Activated CD8-positive, alpha-beta memory T cell treated with anti-CD3 and anti-CD28 coated beads for 4 hours (primary cell): Measurements from ENCODE around the gene MACC1.

Experiments used
- DNase-seq, 2 donors: peaks; one replicate each; pipeline ENCODE4 v3.0.0-alpha.2; 2020; ENCODE audit warnings: low read depth in 2 of 2

Gene MACC1

DNA sequence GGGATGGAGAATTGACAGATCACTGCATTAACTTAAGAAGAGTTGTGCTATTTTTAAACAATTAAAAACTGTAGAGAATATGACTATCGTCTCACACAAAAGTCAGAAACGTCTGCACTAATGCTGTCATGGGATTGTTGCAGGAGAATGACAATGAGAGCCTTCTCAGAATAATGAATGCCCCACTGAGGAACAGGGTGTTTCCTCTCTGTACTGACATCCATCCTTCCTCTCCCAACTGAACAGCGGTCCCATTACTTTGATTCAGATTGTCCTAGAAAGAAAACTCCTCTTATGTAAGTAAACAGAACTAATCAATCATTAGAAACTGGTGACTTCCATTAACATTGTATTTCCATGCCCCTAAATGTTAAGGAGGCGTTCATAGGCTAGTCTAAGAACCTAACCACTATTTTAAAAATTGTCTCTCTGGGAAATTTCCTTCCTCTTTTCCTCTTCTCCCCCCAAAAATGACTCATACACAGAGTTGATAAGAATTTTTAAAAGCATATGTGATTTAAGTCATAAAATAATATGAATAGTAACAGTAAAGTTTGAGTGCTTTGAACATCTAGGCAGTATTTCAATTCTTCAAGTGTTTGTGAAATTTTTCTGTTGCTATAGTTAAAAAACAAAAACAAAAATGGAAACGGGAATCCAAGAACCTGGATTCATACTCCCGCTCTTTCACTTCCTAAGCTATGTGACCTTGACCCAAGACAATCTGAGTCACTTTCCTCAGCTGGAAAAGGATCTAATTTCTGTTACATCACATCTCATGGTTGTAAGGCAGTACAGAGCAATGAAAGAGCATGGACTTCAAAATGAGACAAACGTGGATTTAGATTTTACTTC lies 12.7 kb upstream of the MACC1 start:
- no peak for DNase-seq

DNA sequence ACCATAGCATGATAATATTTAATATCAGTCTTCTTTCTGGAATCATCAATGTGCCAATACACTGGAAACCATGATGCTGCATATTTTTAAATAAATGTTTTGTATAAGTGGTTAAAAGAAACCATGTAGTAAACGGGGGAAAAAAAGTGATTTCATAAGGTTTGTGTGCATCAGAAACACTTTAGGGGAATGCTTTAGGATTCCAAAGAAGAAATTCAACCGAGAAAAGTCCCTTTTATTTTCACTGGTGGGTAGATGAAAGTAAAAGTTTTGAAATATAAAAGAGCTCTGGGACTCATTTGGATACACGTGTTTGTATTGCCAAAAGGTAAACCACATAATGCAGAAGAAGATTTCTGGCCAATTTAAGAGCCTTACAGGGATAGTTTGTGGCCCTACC lies 11.9 kb upstream of the MACC1 start:
- no peak for DNase-seq

DNA sequence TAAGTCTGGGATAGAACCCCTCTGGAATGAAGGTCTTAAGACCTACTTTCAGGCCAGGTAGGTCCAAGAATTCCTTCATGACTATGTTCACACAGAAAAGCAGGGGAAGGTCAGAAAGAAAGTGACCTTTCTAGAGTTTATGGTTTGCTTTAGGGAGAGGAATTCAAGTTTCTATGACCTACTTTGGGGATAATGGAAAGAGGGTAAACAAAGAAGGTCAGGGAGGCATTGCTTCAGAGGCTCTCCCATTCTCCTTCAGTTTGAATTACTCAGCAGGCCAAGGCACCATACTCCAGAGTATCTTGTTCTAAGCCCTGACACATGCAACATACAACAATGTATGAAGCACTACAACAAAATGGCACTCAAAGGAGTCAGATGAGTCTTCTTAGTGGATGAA lies 11.5 kb upstream of the MACC1 start:
- no peak for DNase-seq

DNA sequence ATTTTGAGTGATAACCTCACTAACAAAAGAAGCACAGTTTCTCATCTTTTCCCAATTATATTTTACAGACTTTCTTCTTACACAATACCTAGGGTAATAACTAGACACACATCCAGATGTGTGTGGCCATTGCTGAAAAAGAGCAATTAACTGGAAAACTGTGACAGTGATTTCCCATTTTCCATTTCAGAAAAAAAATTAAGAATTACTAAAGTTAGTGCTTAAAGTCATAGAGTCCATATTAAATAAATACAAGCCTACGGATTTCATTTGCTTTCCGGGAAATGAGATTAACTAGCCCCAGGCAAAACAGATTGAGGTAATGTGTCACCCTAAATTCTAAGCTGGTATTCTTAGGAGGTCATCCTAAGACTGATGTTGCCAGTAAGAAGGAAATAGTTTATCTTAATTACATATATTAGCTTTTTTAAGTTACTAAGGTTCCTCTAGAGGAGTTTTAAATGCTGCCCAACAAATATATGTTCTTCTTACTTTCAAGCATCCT lies 10.2 kb upstream of the MACC1 start:
- DNase-seq: no peak

DNA sequence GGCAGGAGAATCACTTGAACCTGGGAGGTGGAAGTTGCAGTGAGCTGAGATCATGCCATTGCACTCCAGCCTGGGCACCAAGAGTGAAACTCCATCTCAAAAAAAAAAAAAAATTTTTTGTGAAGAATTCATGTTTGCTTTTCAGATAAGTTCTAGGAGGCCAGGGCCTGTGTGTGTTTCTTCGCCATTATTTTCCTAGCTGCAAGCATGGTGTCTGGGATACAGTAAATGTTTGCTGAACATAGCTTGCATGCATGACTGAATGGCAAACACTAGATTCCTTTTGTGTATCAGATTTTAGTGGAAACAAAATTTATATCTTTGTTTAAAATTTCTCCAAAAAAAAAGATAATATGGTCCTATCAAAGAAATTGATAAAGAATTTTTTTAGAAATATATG lies 9.7 kb upstream of the MACC1 start:
- DNase-seq: no peak

DNA sequence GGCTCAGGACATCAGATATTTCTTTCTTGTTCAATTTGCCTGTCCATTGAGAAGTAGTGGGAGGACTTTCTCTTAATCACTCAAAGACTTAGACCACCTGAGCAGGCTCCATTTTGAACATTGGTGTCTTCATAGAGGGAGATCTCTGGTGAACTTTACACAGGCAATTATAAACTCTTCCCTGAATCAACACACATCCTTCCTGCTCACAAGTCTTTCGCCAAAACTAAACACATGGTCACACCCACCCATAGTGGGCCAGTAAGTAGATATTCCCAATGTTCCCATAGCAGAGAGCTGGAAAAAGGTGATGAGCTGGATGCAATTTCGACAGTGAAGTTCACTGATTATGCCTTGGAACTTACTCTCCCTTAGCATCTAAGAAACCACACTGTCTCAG lies 8.2 kb upstream of the MACC1 start:
- DNase-seq: no peak

DNA sequence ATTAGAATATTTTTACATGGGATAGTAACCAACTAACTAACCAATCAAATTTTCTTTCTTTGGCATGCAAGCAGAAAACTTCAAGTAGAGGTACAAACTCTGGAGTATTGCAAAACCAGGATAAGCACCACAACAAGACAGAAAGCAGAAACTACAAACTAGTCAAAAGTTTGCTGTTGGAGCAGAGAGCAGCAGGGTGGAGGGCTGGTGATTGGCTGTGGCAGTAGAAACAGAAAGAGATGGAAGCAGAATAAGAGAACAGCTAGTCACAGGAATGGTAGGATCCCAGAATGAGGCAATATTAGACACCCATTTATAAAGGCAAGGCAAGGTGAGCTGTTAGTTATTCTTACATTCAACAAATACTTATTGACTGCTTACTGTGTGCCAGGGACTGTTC lies 6.8 kb upstream of the MACC1 start:
- no peak for DNase-seq

DNA sequence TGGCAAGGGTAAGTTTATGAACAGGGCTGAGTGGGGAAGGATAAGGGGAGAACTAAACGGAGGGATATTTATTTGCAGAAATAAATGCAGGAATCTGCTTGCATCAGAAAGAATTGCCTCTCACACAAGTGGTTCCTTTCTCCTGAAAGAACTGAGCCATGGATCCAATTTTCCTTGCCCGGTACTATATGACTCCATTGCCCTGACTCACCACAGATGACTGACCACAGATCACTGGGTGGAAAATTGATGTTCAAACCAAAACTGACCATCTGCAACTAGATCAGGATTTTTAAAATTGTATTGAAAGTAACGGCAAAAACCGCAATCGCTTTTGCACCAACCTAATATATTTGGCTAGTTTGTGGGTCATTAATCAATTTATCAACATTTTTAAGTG lies 6.2 kb upstream of the MACC1 start:
- DNase-seq: no peak

DNA sequence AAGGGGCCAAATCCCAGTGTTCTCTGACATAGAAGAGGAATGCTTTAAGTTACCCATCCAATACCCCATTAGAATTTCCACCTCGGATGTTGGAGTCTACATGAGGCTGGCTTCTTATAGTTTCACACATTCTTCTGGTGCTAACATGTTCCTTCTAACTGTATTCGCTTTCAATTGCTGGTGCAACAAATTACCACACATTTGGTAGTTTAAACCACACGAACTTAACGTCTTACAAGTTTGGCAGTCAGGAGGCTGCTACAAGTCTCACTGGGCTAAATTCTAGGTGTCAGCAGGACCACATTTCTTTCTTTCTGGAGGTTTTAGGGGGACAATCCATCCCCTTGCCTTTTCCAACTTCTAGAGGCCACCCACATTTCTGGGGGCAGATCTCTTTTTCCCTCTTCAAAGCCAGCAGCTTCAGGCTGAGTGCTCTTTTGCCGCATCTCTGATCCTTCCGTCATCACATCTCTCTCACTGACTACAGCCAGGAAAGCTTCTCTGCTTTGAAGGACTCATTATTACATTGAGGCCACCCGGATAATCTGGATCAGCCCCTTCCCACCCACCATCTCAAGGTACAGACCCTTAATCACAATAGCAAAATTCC lies 5.1 kb upstream of the MACC1 start:
- no peak for DNase-seq

DNA sequence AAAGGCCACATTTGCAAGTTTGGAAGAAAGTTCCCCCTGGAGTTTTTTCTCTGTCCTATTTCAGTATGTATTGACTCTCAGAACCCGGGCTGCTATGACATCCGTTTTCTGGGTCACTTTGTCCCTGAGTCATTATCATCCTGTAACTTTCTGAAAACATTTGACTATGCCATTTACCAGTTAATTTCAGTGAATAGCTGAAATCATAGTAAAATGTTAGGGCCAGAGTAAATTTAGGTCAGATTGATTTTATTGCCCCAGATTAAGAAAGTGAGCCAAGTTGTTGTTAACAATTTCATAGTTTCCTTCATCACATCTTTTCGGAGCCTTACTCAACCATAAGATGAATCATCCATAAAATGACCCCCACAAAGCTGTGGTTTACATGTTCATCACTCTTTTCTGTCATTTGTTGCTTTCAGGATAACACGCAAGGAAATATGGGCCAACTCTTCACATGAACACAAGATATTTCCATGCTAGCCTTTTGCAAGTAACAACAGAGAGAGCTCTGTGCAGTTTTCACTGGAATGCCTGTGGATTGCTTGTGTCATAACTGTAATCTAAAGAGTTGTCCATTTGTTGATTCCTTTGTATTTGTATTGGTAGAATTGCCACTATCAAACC lies 3.9 kb upstream of the MACC1 start:
- no peak for DNase-seq

DNA sequence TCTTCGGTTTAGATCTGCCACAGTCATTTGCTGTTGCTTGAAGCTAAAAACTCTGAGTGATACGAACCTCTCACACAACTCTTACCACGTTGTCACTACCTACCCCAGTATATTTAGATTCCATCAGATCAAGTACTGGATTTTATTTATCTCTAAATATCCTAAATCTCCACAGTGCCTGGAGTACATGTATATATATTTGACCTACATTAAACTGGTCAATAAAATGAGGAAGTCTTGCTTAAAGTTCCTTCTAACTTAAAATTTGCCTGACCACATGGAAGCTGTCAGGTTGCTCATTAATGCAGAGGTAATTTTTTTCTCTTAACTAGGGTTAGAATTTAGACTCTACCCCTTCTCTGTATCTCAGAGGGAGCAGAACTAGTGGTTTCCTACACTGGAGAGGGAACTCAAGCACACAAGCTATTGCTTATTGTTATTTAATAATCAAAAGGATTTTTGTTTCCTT lies 3.1 kb upstream of the MACC1 start:
- DNase-seq: no peak

DNA sequence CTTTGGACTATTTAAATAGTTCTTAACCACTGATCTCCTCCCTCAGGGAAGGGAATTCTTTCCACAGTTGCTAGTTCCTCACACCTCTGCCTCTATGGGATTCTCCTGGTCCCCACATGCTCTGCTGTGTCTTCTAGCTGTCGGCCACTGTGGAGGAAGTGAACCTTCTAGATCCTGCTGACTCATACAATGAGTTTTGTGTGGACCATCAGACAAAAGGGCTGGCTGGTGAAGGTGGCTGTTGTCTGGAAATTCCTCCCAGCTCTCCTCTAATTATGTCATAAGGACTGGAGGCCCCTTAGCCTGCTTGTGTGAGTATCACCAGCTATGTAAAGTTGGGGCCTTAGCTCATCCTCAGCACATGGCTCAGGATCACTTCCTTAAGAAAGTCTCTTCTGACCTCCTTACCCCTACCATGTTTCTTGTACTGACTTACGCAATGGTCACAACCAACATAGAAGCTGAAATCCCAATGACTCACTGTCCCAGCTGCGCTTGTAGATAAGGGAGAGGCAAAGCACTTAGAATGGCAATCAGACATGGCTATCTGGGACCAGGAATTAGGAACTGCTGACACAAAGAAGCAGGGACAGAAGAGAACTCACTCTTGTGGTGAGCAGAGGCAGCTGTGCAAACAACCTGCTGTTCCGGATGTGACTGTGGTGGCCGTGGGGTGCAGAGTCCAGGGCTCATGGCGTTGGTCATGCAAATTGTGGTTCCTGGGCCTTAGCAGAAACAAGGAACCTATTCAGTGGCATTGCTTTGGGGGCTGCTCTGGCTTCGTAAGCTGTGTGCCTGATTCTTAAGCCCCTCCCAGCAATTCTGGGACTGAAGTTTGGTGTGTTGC lies 2.5 kb upstream of the MACC1 start:
- no peak for DNase-seq

DNA sequence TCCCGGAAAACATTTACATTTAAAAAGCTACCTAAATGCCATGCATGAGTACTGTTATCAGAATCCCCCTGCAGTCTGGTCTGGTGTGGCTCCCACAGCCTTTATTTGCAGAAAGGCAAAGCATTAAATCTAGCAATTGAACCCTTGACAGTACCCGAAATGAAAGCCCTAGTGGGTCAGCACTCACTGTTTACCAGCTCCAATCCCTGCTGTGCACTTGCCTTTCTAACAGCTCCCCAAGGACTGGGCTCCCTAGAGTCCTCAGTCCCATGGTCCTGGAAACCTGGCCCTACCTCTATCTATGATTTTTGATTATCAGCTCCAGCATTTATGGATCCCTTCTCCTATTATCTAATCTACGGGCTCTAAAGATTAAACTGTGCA lies 1.9 kb upstream of the MACC1 start:
- DNase-seq: no peak

DNA sequence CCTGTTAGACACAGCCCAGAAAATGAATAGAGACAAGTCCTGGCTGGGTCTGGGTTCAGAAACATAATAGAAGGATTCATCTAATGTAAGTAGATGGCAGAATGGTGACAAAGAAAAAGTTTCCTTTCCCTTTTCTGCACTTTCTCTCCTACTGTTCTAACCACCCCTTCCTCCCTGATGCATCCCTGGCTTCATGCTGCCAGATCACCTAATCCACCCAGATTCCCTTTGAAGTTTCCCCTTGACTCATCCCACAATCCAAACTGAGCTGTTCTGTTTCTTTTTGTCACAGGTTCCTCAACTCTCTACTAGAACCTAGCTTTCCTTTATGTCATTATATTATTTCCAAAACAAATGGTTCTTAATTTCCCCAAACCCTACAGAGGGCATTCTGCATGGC lies 1.1 kb upstream of the MACC1 start:
- DNase-seq: no peak

DNA sequence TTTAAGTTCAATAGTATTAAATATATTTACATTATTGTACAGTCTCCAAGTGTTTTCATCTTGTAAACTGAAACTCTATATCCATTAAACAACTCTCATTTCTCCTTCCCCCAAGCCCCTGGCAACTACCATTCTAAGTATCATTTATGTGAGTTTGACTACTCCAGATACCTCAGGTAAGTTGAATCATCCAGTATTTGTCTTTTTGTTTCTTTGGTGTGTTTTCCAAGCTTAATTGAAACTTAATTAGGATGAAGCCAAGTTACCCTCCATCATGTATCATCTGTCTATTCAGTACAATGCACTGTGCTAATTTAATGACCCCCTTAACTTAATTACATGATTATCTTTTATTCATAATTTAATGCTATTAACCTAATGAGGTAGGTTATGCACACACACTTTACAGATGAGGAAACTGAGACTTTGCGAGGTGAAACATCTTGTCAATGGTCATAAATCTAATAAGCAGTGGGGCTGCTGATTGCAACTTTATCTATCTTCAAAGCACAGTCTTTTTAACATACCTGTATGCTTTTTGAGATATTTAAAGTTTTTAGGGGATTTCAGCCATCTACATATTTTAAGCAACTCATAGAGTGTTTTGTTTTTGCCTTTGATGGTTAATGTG lies 663 bp downstream of the MACC1 start:
- no peak for DNase-seq

DNA sequence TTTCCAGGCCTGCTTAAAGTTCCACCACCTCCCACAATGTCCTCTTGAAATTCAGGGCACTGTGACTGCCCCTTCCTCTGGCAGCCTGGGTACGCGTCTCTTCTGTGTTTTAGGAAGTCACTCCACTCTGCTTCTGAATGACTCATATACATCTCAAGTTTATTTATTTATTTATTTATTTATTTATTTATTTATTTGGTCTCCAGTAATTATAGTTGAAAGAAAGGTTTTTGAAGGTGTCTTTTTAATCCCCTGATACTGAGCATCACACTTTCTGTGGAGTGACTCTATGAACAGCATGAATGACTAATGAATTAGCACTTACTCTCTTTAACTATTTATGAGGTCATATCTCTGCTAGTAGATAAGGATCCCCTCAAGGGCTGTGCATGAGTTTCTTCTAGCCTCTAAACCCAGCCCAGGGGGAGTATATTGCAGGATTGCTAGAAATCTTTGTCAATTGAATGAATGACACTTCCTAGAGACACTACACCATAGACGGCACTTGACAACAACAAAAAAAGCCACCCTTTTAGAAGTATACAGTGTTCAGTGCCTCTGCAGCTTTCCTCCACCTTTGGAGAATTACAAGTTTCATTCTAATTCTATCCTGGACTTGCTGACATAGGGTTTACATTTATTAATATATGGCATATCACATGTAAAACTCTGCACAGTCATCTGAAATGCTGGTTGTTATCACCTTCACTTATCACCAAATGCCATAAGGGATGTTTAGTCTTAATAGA lies 2.1 kb downstream of the MACC1 start:
- no peak for DNase-seq

DNA sequence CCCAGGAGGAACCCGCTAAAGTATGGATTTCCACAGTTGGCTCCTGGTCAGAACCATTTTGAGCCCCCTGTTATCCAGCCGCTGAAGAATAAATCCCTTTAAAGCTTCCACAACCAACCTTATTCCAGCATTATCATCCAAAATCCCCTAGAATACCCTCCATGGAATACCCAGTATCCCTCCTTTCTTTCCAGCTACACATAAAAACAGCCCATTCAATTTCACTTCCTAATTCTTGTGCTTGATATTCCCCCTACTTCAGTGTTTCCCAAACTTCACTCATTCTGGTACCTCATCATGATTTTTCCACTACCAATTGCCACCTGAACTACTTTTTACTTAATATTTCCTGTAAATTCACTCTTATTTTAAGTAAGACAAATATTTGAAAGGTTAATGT lies 3.1 kb downstream of the MACC1 start:
- DNase-seq: no peak

DNA sequence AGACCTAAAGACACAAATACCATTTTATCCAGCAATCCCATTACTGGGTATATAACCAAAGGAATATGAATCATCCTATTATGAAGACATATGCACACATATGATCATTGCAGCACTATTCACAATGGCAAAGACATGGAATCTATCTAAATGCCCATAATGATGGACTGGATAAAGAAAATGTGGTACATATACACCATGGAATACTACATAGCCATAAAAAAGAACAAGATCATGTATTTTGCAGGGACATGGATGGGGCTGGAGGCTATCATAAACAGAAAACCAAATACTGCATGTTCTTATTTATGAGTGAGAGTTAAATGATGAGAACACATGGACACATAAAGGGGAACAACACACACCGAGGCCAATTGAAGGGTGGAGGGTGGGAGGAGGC lies 3.8 kb downstream of the MACC1 start:
- DNase-seq: no peak

DNA sequence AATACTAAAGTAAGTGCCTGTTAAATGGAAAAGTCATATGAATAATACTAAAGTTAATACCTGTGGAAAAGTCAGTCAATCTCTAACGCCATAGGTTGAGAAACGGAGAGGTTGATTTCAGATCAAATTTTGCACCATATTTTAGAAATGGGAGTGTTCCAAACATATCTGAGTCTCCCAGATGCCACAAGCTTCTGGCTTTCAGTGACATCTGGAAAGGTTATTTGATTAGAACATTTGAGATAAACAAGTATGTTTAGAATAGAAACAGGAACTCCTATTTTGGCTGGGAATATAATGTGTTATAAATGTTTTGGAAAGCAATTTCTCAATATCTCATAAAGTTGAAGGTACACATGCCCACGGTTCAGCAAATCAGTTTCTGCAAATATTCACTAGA lies 5.8 kb downstream of the MACC1 start:
- no peak for DNase-seq

DNA sequence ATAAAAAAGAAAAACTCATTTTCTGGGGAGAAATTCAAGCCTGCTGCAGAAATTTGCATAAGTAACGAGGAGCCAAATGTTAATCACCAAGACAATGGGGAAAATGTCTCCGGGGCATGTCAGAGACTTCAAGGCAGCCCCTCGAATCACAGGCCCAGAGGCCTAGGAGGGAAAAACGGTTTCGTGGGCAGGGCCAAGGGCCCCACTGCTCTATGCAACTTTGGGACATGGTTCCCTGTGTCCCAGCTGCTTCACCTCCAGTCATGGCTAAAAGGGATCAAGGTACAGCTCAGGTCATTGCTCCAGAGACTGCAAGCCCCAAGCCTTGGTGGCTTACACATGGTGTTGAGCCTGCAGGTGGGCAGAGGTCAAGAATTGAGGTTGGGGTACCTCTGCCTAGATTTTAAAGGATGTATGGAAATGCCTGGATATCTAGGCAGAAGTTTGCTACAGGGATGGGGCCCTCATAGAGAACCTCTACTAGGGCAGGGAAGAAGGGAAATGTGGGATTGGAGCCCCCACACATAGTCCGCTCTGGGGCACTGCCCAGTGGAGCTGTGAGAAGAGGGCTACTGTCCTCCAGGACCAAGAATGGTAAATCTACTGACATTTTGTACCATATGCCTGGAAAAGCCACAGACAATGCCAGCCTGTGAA lies 8.4 kb downstream of the MACC1 start:
- no peak for DNase-seq
